HEK293T (cell line): Measurements from ENCODE around the gene PTP4A2.
"Not testable (repeated sequence)": the region's sequence is repeated elsewhere in the genome, so short reads cannot be mapped to it uniquely, and the experiment has no call there.

ENCODE experiments used
- CTCF ChIA-PET: fragments of 350-600 bp; formaldehyde crosslinking; extraction: SDS; loops from one replicate; lab custom pipeline; 2021; ENCODE audit warnings: antibody characterized with exemption, inconsistent platforms; lab: Yijun Ruan, JAX
- POLR2A ChIA-PET: fragments of 350-600 bp; formaldehyde crosslinking; extraction: SDS; loops from one replicate; lab custom pipeline; 2020; ENCODE audit warnings: antibody characterized with exemption, inconsistent platforms; lab: Yijun Ruan, JAX
- DNase-seq: peaks from one replicate; pipeline ENCODE4 v3.0.0; 2012; ENCODE audit warnings: mixed read lengths; ENCODE audit errors: extremely low spot score
- ARNT ChIP-seq: fragments of 450-650 bp; IDR thresholded peaks from 2 replicates; pipeline ENCODE4 v1.6.1; 2017; ENCODE audit warnings: mild to moderate bottlenecking
- BHLHE40 ChIP-seq: fragments of 450-650 bp; IDR thresholded peaks from 2 replicates; pipeline ENCODE4 v1.6.1; 2016; ENCODE audit warnings: mild to moderate bottlenecking, moderate library complexity, borderline replicate concordance
- CTBP1 ChIP-seq: fragments of 450-650 bp; IDR thresholded peaks from 2 replicates; pipeline ENCODE4 v1.6.1; 2016; ENCODE audit warnings: borderline replicate concordance
- ELF4 ChIP-seq: fragments of 450-650 bp; IDR thresholded peaks from 2 replicates; pipeline ENCODE4 v1.6.1; 2017; ENCODE audit warnings: antibody characterized with exemption
- FOXA1 ChIP-seq: fragments of 450-650 bp; IDR thresholded peaks from 2 replicates; pipeline ENCODE4 v1.6.1; 2016; ENCODE audit warnings: mild to moderate bottlenecking
- FOXK2 ChIP-seq: fragments of 450-650 bp; IDR thresholded peaks from 2 replicates; pipeline ENCODE4 v1.6.1; 2016; ENCODE audit warnings: mild to moderate bottlenecking
- FOXM1 ChIP-seq: fragments of 450-650 bp; IDR thresholded peaks from 2 replicates; pipeline ENCODE4 v1.6.1; 2017; ENCODE audit warnings: mild to moderate bottlenecking, borderline replicate concordance
- HDGF ChIP-seq: fragments of 450-650 bp; IDR thresholded peaks from 2 replicates; pipeline ENCODE4 v1.6.1; 2017; ENCODE audit warnings: antibody characterized with exemption, borderline replicate concordance
- L3MBTL2 ChIP-seq: fragments of 450-650 bp; conservative IDR thresholded peaks from 2 replicates; pipeline ENCODE4 v1.6.1; 2016; ENCODE audit warnings: mild to moderate bottlenecking
- LEF1 ChIP-seq: fragments of 450-650 bp; IDR thresholded peaks from 2 replicates; pipeline ENCODE4 v1.6.1; 2017; ENCODE audit warnings: mild to moderate bottlenecking, borderline replicate concordance
- NFRKB ChIP-seq: fragments of 450-650 bp; IDR thresholded peaks from 2 replicates; pipeline ENCODE4 v1.6.1; 2016; ENCODE audit warnings: mild to moderate bottlenecking, moderate library complexity
- SP1 ChIP-seq: fragments of 450-650 bp; IDR thresholded peaks from 2 replicates; pipeline ENCODE4 v1.6.1; 2017
- SUZ12 ChIP-seq: fragments of 450-650 bp; IDR thresholded peaks from 2 replicates; pipeline ENCODE4 v1.6.1; 2016; ENCODE audit warnings: mild to moderate bottlenecking
- TARDBP ChIP-seq: fragments of 450-650 bp; IDR thresholded peaks from 2 replicates; pipeline ENCODE4 v1.6.1; 2016
- ZNF384 ChIP-seq: fragments of 450-650 bp; IDR thresholded peaks from 2 replicates; pipeline ENCODE4 v1.6.1; 2016
- TF ChIP-seq, protein P1 (sequence below): fragments of 450-650 bp; IDR thresholded peaks from 2 replicates; pipeline ENCODE4 v1.6.1; 2016

Gene PTP4A2

DNA sequence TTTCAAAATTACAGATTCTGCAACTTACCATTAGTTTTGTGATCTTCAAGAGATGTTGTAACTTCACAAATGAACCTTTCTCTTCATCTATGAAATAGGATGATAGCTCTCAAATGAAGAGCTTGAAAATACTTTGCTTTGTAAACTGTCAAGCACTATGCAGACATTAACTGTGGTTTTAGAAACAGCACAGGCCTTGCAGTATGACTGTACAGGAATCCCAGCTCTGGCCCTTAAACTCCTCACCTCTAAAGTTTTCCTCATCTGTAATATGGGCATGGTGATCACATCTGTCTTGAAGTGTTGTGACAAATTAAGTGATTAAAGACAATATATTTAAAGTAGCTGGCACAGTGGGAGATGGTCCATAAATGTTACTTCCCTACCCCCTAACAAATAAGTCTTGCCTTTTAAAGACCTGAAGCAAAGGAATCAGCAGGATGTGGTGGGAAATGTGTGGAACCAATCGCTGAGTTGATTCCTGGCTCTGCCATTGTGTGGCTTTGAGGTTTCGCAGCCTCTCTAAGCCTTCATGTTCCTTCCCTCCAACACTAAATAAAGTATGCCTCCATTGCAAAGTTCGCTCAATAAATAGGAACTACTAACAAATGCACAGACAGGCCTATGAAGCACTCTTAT, 5.5 kb upstream of the PTP4A2 start:
- ChIA-PET CTCF (interaction anchor here (0.8 to 2.4 kb wide), 3 partner anchors 9 to 34 kb away, joined by 3 to 7 read pairs (median 3); no protein-coding TSS in a partner anchor), POLR2A (interaction anchor here (0.7 to 2.7 kb wide), 15 partner anchors 9 to 165 kb away, joined by 3 to 32 read pairs (median 5); partner anchors contain the start of genes SPOCD1 and TMEM39B)
- DNase-seq = no peak
- TF ChIP-seq, protein P1, sequence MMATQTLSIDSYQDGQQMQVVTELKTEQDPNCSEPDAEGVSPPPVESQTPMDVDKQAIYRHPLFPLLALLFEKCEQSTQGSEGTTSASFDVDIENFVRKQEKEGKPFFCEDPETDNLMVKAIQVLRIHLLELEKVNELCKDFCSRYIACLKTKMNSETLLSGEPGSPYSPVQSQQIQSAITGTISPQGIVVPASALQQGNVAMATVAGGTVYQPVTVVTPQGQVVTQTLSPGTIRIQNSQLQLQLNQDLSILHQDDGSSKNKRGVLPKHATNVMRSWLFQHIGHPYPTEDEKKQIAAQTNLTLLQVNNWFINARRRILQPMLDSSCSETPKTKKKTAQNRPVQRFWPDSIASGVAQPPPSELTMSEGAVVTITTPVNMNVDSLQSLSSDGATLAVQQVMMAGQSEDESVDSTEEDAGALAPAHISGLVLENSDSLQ = peak; percentile 55; the same call in 1 of the 2 replicates
- TF ChIP-seq FOXM1 = no peak
- TF ChIP-seq TARDBP = no peak
- TF ChIP-seq SP1 = no peak
- no peak for TF ChIP-seq FOXA1

DNA sequence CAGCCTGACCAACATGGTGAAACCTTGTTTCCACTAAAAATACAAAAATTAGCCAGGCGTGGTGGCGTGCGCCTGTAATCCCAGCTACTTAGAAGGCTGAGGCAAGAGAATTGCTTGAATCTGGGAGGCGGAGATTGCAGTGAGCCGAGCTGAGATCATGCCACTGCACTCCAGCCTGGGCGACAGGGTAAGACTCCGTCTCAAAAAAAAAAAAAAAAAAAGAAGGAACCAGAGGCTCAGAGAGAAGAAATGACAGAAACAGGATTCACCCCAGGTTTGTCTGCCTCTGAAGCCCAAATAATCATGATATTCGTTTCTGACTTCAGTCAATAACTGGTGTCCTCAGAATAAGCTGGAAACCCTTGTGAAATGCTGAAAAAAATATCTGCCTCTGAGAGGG, 3.9 kb upstream of the PTP4A2 start:
- POLR2A ChIA-PET = interaction anchor here (0.8 to 1.6 kb wide), 3 partner anchors 8 to 20 kb away, joined by 3 to 4 read pairs (median 3); no protein-coding TSS in a partner anchor
- peak; percentile 61 for TF ChIP-seq ZNF384
- not testable (repeated sequence) for DNase-seq
- CTCF ChIA-PET = interaction anchor here (1.3 kb wide), 1 partner anchor 22 kb away, joined by 6 read pairs; no protein-coding TSS in a partner anchor

DNA sequence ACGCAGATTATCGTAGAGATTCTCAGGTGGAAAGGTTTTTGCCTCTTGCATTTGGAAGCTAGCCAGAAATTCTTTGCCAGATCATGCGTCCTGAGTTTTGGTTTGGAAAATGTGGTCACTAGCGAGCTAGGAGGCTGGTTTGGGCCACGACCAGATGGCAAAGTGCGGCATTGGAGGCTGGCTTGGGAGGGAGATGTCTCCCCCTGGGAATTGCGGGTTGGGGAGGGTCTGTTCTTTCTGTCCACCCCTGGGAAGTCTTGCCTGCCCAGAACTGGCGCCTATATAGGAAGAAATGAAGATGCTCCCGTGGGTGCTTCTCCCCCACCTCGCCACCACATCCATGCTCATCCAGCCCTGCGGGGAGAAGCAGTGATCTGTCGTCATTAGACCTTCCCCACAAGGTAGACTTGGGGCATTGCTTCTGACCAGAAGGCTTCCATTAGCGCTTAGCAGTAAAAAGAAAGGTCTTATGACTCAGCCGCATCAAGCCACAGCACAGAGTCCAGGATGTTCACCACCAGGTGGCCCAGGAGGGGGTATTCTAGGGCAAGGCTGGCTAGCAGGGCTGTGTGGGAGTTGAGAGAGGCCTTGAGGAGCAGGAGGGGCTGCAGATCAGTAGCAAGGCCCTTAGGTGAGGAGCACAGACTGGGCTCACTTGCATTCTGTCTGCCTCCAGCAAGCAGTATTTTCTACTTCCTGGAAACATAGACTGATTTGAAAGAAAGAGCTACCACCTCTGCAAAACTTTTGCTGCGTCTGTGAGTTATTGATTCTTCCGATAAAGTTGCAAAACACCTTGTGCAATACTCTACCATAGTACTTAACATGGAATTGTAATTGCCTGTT, 1.5 kb upstream of the PTP4A2 start:
- CTCF ChIA-PET = interaction anchor here (0.6 to 2.5 kb wide), 3 partner anchors 16 to 227 kb away, joined by 3 to 14 read pairs (median 3); no protein-coding TSS in a partner anchor
- POLR2A ChIA-PET = interaction anchor here (0.8 to 1.5 kb wide), 5 partner anchors 13 to 33 kb away, joined by 3 to 5 read pairs (median 3); no protein-coding TSS in a partner anchor
- TF ChIP-seq ZNF384 (no peak), ELF4 (no peak), L3MBTL2 (no peak), FOXA1 (no peak), ARNT (no peak), TARDBP (no peak), LEF1 (no peak), SUZ12 (no peak), HDGF (no peak), CTBP1 (no peak), SP1 (no peak), FOXK2 (no peak), NFRKB (no peak), BHLHE40 (no peak)
- TF ChIP-seq, protein P1 = no peak
- peak; percentile 67 for DNase-seq

DNA sequence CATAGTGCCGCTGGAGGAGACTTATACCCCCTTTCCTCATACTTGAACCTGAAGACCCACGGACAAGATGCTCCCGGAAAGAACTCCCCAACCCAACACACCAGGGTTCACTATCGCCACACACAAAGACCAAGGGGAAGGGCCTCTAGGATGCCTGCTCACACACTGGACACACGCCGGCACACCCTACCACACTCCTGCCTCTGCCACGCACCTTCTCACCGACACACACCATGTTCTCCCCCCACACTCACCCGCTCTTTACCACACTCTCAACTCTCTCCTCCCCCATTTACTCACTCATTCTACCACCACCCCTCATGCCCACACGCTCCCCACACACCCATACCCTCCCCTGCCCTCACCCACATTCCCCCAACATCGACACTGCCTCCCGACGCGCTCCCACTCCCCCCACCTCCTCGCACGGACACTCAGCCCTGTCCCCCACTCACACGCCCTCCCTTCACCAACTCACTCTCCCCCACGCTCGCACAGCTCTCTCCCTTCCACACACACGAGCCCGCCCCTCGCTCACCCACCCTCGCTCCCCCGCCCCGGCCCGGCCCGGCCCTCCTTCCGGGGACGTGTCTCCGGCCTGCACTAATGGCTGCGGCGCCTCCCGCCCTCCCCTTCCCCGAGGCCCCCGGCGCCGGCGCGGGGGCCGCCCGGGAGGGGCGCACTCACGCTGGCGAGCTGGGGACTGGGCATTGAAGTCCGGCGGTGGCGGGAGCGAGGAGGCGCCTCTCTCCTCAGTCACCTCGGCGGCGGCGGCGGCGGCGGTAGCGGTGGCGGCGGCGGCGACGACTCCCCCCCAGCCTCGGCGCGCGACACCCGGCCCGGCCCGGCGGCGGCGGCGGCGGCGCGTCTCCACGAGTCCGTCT, 626 bp downstream of the PTP4A2 start:
- TF ChIP-seq FOXM1 (peak; percentile 81), TARDBP (peak; percentile 66; the same call in 1 of the 2 replicates), ARNT (no peak), LEF1 (no peak; the same call in 1 of the 2 replicates), SUZ12 (no peak)
- CTCF ChIA-PET = interaction anchor here (0.5 to 2.5 kb wide), 7 partner anchors 14 to 148 kb away, joined by 3 to 14 read pairs (median 4); no protein-coding TSS in a partner anchor
- DNase-seq = peak; percentile 72
- POLR2A ChIA-PET = interaction anchor here (0.7 to 2.2 kb wide), 10 partner anchors 11 to 122 kb away, joined by 3 to 15 read pairs (median 4); partner anchors contain the start of gene SPOCD1

DNA sequence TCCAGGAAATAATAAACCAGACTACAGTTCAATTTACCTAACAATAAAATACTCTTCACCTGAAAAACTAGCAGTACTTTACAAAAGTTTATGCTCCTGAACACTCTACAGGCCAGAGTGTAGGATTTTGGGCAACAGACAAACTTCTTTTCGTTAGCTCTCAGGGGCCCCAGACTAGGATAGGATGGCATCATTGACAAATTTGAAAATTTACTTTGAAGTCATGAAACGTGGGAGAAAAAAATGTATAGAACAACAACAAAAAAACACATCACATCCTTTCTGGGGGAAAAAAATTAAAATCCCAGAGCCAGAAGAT, 1.2 kb downstream of the PTP4A2 start:
- TF ChIP-seq BHLHE40 = no peak
- TF ChIP-seq FOXM1 = no peak
- no peak for TF ChIP-seq LEF1
- TF ChIP-seq NFRKB = no peak
- TF ChIP-seq HDGF = no peak
- TF ChIP-seq ZNF384 = no peak
- TF ChIP-seq FOXK2 = no peak
- no peak for TF ChIP-seq TARDBP
- TF ChIP-seq, protein P1 = no peak
- TF ChIP-seq SP1 = no peak
- no peak for TF ChIP-seq SUZ12
- no peak for TF ChIP-seq L3MBTL2
- no peak for TF ChIP-seq FOXA1
- no peak for TF ChIP-seq CTBP1
- TF ChIP-seq ARNT = no peak
- TF ChIP-seq ELF4 = no peak
- CTCF ChIA-PET = interaction anchor here (1.6 kb wide), 1 partner anchor 27 kb away, joined by 7 read pairs; no protein-coding TSS in a partner anchor
- DNase-seq = no peak

More for the DNA sequence above, 1.2 kb downstream of the PTP4A2 start:
- POLR2A ChIA-PET = interaction anchor here (1.2 to 2.2 kb wide), 3 partner anchors 11 to 27 kb away, joined by 5 to 15 read pairs (median 11); no protein-coding TSS in a partner anchor
